NCI-H345 treated with DMSO at 0.1 percent for 48 hours (cell line): ENCODE measurements around the gene INHBB.

ENCODE experiments used
- DNase-seq: peaks from one replicate; lab custom pipeline; 2025; ENCODE audit not compliant: unreplicated experiment; lab: John Stamatoyannopoulos, UW

INHBB gene

DNA sequence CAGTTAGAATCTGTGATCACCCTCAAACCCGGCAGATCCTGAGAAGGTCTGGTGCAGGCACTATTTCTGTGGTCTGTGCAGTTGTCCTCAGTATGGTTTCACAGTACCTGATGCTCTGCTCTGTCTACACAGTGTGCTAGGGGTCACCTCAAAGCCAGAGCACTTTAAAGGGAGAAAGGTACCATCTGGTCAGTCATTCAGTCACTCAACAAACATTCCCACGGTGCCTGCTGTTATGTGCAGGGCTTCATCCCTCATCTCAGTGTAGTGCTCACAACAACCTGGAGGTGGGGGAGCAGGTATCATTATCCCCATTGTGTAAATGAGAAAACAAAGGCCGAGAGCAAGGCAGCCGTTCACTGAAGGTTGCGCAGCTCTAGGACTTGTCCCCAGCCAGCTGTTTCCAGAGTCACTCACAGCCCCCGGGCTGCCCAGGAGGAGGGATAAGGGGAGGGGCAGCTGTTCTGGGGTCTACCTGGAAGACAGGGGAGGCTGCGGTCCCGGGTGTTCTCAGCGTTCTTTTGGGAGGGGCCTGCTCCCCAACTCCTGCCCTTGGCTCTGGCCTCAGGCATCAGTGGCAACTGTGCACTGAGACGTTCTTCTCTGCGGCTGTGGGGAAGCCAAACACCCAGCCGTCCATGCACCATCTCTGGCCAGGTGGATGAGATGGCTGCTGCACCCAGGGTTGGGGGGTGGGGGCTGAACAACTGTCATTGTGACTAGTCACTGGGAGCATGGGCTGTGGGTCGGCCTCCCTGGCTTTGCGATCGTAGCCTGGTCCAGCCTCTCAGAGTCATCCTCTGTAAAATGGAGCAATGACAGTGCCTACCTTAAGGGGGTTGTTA is 9.2 kb downstream of the INHBB start:
- DNase-seq = no peak

DNA sequence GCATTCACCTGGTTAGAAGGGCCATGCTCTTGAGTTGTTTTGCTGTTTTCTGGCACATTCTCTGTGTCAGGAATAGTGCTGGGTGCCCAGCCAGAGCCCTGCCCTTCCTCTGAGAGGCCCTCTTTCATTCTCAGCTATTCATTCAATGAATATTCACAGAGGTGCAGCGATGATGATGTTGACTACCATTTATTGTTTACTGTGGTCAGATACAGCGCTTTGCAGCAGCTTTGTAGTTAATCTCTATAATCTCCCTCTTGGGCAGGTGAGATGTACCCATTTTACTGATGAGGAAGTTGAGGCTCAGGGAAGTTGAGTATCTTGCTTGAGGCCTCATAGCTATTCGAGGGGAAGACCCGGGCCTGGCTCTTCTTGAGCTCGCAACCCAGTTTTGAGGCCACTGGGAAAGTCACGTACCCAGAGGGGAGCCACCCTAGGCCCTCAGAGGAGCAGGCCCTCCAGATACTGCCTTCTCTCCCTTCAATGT is 9.9 kb downstream of the INHBB start:
- DNase-seq = no peak

DNA sequence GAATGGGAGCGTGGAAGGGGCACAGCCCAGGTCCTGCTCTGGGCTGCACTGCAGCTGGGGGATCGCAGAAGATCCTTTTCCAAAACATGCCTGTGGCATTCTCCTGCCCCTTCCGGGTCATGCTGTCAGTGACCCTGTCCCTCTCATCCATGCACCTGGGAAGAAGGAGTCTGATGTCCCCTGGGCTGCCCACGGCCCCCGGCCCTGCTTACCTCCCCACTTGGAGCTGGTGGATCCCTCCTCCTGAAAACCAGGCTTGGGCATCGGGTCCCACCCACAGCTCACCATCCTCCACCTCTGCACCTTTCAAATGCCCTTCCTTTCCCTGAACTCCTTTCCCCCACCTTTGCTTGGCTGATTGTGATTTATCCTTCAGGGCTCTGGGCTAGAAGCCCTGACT is 11.8 kb downstream of the INHBB start:
- DNase-seq = no peak

GRCh38 chr2:120358734-120359465 is 13.0 kb downstream of the INHBB start:
- no peak for DNase-seq

GRCh38 chr2:120360307-120360855 is 14.4 kb downstream of the INHBB start:
- no peak for DNase-seq

- DNase-seq = no peak
Measured at GRCh38 chr2:120362926-120363325, 17.0 kb downstream of the INHBB start.

GRCh38 chr2:120365236-120365793 is 19.4 kb downstream of the INHBB start:
- DNase-seq = no peak

GRCh38 chr2:120366698-120367097 is 20.8 kb downstream of the INHBB start:
- no peak for DNase-seq

DNA sequence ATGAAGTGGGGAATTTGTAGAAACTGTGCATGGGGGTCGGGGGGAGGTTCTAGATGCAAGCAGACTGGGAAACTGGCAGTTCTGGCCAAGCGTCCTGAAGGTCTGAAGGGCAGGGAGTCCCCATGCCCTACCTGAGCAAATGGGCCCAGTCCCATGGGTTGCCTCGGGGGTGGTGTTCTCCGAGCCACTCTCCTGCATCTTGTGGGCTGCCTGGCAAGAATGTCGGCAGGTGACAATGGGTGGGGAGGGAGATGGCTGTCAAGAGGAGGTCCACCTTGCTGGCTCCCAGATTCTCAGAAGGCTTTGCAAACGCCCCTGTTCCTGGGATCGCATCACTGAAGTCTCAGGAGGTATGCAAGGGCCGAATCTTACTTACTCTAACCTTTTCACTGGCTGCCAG is 21.3 kb downstream of the INHBB start:
- no peak for DNase-seq

DNA sequence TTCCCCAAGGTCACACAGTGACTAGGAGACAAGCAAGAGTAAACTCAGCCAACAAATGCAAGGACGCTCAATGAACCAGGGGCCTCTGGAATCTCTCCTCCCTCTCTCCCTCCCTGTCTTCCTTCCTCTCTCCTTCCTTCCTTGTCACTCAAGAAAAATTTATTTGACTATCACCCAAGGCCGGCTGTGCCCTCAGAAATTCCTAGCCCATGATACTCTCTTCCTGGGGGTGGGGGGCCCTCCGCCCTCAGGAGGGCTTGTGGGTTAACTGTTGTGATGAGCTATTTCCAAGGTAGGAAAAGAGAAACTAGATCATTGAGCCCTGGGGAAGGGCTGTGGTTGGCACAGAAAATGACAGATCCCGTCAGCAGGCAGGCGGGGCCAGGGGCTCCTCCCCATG is 21.7 kb downstream of the INHBB start:
- DNase-seq = no peak

- no peak for DNase-seq
Measured at GRCh38 chr2:120368086-120368485, 22.1 kb downstream of the INHBB start.

DNA sequence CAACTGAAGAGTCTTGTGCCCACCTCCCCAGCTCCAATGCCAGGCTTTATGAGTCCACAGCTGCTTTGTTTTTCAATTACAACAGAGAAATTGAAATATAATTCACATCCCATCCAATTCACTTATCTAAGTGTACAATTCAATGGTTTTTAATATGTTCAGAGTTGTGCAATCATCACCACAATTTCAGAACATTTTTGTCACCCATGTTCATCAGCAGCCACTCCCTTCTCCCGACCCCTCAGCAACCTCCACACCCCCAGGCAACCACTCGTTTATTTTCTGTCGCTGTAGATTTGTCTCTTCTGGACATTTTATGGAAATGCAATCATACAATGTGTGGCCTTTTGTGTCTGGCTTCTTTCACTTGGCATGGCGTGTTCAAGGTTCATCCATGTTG is 23.3 kb downstream of the INHBB start:
- no peak for DNase-seq

- no peak for DNase-seq
Measured at GRCh38 chr2:120371969-120372625, 26.2 kb downstream of the INHBB start.

GRCh38 chr2:120372816-120373215 is 26.9 kb downstream of the INHBB start:
- DNase-seq = no peak

DNA sequence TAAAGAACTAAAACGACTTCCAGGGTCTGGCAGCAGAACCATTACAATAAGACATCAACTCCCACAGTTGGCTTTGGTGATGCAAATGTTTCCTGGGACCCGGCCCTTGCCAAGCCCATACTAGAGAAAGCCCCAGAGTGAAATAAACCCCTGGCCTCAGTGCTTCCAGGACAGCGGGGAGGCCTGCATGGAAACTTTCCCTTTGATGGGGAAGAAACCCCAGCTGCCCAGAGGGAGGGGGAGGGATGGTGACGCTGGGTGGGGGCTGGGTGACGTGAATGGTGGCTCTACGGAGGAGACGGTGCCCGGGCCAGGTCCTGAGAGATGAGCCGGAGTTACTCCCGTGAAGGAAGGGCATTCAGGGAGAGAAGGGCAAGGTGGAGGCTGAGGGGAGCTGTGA is 27.5 kb downstream of the INHBB start:
- DNase-seq = no peak

GRCh38 chr2:120374821-120375220 is 28.9 kb downstream of the INHBB start:
- no peak for DNase-seq

DNA sequence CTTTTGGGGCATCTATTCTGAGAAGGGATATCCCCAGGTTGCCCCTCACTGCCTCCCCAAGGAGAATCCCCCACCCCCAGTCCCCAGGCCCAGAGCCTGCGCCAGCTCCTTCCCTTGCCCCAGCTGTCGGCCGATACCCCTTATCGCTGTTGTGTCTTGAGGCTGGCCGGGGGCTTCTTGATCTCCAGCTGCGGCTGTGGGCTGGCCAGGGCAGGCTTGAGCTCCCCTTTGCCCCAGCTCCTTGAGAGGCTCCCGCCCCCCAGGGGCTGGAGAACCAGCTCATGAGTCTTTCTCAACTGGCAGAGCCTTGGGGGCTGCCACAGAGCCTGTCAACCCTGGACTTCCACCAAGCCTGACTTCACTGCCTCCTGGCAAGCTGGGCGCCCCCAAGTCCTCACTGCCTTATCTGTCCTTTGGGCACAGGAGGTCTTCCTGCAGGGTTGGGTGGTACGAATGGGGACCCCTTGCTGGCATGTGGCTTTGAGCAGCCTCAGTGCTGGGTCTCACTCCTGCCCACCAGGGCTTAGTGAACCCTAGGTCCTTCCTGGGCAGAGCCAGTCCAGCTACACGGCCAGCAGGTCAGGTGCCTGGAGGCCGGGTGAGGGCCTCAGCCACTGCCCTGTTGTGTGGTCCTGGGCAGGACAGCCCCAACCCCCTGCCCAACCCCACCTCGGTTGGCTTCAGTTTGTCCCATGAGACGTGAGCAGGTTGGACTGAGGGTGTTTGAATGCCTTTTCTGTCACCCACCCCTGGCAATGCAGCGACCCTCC is 29.5 kb downstream of the INHBB start:
- DNase-seq = no peak

DNA sequence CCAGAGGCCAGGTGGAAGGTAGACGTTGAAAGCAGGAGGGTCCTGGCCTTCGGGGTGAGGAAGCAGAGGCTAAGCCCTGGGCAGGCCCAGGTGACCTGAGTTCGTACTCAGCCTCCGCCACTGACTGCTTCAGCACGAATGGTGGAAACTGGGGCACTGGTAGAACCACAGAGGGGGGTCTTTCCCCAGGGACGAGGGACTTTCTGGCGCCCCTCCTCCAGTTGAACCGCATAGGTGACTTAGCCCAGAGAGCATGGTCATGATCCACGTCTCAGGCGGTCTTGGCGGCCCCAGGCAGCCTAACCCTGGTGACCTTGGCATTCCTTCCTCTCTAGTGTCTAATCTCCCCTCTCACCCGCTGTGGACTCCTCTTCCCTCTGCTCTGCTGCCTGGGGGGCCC is 30.2 kb downstream of the INHBB start:
- no peak for DNase-seq

DNA sequence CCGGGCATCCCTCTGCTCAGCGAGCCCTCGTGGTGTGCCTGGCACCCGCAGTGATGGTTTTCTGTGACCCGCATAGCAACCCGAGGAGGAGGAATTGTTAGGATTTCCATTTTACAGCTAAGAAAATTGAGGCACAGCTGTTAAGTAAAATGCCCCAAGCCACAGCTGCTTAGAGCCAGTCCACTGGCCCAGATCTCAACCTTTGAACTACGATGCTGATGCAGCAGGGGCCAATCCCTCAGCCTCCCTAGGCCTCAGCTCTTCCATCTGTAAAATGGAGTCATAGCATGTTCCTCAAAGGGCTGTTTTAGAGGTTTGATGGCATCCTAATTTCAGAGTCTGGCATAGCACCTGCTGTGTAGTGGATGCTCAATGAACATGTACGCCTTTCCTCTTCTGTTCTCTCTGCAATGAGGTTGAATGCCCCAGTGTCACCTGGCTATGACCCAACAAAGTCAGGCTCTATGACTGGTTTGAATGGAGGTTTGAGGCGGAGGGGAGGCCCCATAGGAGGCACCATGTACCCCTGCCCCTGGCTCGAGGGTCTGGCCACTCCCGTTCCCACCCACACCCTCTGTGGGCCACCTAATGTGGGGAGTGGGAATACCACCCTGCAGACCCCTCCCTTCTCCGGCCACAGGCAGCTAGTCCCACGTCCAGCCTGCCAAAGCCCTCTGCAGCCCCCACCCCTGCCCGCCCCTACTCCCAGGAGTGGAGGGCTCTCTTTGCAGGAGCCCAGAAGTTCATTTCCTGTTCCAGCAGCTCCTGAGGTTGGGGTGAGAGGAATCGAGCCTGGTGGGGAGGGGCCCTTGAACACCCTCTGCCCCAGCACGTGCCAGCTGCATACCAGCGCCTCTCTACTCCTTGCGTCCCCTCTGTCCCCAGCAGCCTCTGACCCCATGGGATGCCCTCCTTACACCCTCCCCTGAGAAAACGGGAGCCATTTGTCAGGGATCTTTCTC is 31.0 kb downstream of the INHBB start:
- no peak for DNase-seq
